ENCODE results near the gene FAM47C.
"Not testable (repeated sequence)": the region's sequence is repeated elsewhere in the genome, so short reads cannot be mapped to it uniquely, and the experiment has no call there.

Gene FAM47C

DNA sequence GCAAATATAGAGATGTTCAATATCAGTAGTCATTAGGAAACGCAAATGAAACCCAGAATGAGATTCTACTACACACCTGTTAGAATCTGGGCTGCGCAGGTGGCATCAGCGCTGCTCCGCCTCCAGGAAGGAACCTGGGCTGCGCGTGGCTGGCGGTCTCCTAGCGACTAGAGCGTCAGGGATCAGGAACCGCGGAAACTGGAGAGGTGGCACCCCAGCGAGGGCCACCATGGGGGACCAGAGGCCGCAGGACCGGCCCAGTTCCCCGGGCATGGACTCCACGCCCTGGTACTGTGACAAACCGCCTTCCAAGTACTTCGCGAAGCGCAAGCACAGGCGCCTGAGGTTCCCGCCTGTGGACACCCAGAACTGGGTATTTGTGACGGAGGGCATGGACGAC, at the start of gene FAM47C:
TSS of gene FAM47C (plus strand) at position 185 of the 400 bp plus-strand sequence. CDS start at position 230, 45 bp downstream.
- DNase-seq (ENCODE audit: low spot score) = not testable (repeated sequence)

GRCh38 chrX:36961590-36961989, 46.6 kb upstream of the FAM47C start:
- no peak for DNase-seq (ENCODE audit: low spot score)

DNA sequence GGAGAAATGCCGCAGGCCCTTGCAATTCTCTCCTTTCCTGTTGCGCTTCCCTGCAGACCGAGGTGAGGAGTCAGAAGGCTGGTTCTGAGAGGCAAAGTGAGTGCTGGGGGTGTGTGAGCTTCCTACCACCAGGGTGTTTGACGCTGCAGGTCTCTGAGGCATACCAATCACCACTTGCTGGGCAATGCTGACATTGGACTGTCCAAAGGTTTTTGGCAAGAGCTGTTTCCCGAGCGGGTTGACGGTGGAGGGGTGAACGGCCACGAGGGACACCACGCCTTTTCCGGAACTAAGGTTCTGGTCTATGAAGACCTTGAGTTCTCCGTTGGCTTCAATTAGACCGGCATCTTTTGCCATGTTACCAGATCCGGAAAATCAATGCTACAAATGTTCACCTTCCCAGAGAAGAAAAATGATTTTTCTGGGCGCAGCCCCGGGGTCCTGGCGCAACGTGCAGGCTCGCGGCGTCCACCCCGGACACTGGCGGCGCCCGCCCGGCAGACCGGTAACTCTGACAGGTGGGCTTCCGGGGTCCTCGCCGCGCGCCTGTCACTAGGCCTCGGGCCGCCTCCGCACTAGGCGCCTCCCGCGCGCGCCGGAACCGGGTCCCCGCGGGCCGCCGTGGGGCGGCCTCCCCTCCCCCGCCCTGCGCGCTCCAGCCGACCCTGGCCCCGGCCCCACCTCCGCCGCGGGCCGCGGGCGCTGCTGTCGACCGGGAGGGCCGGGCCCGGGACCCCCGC, 44.9 kb upstream of the FAM47C start:
- DNase-seq (ENCODE audit: low spot score) = no peak

GRCh38 chrX:36963852-36964251, 44.3 kb upstream of the FAM47C start:
- no peak for DNase-seq (ENCODE audit: low spot score)

- DNase-seq (ENCODE audit: low spot score) = no peak
Measured at GRCh38 chrX:36973575-36973974, 34.6 kb upstream of the FAM47C start.

GRCh38 chrX:36974911-36975310, 33.3 kb upstream of the FAM47C start:
- no peak for DNase-seq (ENCODE audit: low spot score)

DNA sequence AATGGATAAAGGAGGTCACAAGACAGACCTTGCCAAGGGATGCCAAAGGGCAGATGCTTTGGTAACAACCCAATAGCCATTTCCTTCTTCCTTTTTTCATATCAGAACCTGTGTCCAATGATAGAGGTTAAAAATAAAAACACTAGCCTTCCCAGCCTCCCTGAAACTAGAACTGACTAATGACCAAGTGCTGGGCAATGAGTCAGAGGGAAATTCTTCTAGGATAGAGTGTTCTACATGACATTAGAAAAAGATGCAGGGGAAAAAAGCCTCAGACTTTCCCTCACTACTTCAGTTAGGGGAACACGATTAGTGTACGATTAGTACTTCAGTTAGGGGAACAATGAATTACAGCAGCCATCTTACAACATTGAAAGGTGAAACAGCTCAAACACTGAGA, 29.3 kb upstream of the FAM47C start:
- no peak for DNase-seq (ENCODE audit: low spot score)

DNA sequence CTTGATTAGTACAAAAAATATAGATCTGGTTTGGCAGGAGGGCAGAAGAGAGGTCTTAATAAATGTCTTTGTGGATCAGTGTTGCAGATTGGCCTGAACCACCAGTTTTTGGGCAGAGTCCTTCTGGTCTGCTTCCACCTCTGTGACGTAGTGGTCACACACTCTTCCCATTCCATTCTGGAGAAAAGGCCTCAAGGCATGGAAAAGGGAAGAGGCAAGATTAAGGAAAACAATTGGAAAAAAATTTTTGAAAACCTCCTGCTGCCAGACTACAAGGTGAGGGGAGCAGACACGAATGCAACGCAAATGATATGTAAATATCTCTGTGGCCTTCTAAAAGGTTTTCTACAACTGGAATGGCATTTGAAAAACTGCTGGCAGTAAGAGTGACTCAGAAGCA, 24.3 kb upstream of the FAM47C start:
- DNase-seq (ENCODE audit: low spot score) = no peak

- not testable (repeated sequence) for DNase-seq (ENCODE audit: low spot score)
Measured at GRCh38 chrX:36985416-36986209, 22.6 kb upstream of the FAM47C start.

GRCh38 chrX:36986231-36986630, 21.9 kb upstream of the FAM47C start:
- no peak for DNase-seq (ENCODE audit: low spot score)

GRCh38 chrX:36987212-36987611, 21.0 kb upstream of the FAM47C start:
- not testable (repeated sequence) for DNase-seq (ENCODE audit: low spot score)

GRCh38 chrX:37000140-37000539, 8.0 kb upstream of the FAM47C start:
- DNase-seq (ENCODE audit: low spot score) = no peak

GRCh38 chrX:37010496-37010895, 2.3 kb downstream of the FAM47C start:
- no peak for DNase-seq (ENCODE audit: low spot score)

- DNase-seq (ENCODE audit: low spot score) = not testable (repeated sequence)
Measured at GRCh38 chrX:37034260-37034659, 26.1 kb downstream of the FAM47C start.

DNA sequence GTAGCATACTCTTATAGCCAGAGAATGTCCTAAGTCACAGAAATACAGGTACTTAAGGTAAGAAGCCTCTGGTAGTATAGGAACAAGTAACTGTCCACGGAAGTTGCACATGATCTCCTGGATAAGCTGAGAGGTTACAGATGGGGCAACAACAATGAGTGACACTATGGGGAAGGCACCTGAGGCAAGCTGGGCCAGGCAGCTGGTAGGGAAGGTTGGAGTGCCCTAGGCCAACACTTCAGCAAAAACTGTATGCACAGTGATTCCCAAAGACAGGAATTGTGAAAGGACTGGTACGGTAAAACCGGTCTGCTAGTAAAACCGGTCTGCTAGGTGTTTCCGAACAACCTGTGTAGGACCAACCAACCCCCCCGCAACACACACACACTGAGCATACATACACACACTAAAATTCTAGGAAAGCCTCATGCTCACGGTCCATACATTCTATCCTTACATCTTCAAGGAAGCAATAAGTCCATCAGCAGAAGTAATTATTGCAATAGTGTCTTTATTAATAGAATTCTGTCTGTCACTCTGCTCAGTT, 28.6 kb downstream of the FAM47C start:
- not testable (repeated sequence) for DNase-seq (ENCODE audit: low spot score)

DNA sequence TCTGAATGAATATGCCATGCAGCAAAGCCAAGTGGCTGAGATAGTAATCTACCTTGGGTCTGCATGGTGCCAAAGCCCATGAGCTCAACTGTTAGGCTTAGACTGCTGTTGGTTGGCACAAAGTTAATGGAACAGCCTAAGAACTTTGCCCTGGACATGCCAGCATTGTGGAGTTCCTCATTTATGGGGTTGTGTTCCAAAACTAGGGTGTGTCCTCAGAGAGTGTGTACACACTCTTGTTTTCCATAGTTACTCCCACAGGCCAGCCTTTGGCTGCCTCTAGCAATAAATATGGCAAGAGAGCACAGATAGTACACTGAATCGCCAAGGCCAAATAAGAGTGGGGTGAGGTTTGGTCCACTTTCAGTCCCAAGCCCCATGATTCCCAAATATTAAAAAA, 30.6 kb downstream of the FAM47C start:
- not testable (repeated sequence) for DNase-seq (ENCODE audit: low spot score)

GRCh38 chrX:37042956-37043885, 35.1 kb downstream of the FAM47C start:
- not testable (repeated sequence) for DNase-seq (ENCODE audit: low spot score)

DNA sequence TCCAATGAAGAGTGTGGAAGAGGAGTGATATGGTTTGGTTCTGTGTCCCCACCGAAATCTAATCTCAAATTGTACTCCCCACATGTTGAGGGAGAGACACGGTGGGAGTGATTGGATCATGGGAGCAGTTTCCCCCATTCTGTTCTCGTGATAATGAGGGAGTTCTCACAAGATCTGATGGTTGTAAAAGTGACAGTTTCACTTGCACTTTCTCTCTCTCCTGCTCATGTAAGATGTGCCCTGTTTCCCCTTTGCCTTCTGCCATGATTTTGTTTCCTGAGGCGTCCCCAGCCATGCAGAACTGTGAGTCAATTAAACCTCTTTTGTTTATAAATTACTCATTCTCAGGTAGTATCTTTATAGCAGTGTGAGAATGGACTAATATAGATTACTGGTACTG, 39.6 kb downstream of the FAM47C start:
- no peak for DNase-seq (ENCODE audit: low spot score)

- not testable (repeated sequence) for DNase-seq (ENCODE audit: low spot score)
Measured at GRCh38 chrX:37057572-37057971, 49.4 kb downstream of the FAM47C start.

GRCh38 chrX:37060999-37061398, 52.8 kb downstream of the FAM47C start:
- DNase-seq (ENCODE audit: low spot score) = no peak

Measured in CD4-positive, alpha-beta T cell treated with Interleukin-6 at 100 ng/mL for 8 hours (primary cell).